ENCODE data around the gene DYTN.

The DYTN gene

GRCh38 chr2:206718296-206718695, at the start of gene DYTN:
TSS of gene DYTN (minus strand) at chr2:206718396. CDS start at chr2:206718279, 117 bp downstream.
- H3K27me3 ChIP-seq (ENCODE audit: control insufficient read depth in 1 of 2, insufficient read depth in 2 of 2, low read length in 2 of 2): no peaks in the 10 kb centered on the region
- no peak within 1 kb of the TSS for H3K4me3 ChIP-seq (ENCODE audit: low read length in 2 of 2)
- H3K36me3 ChIP-seq (ENCODE audit: control insufficient read depth in 2 of 2, insufficient read depth in 2 of 2, low read length in 2 of 2): no peaks in the 10 kb centered on the region
- peaks cover 0 to 2% of the 10 kb centered on the region in 2 donors for H3K9me3 ChIP-seq (ENCODE audit: control insufficient read depth in 2 of 2, low read length in 2 of 2)
- no peaks in the 10 kb centered on the region for H3K4me1 ChIP-seq (ENCODE audit: control insufficient read depth, insufficient read depth, low read length)
- no peak within 1 kb of the TSS for H3K27ac ChIP-seq (ENCODE audit: low read length)
- no peak within 1 kb of the TSS for H3K9ac ChIP-seq (ENCODE audit: low read length in 2 of 2)

- H3K9me3 ChIP-seq (ENCODE audit: control insufficient read depth in 2 of 2, low read length in 2 of 2): no peaks in the 10 kb centered on the region
- H3K4me3 ChIP-seq (ENCODE audit: low read length in 2 of 2): peak overlapping the region; percentile 93 to 97
- peak overlapping the region; percentile 90 to 96 for H3K9ac ChIP-seq (ENCODE audit: low read length in 2 of 2)
- peaks cover 3 to 18% of the 10 kb centered on the region in 2 donors for H3K36me3 ChIP-seq (ENCODE audit: control insufficient read depth in 2 of 2, insufficient read depth in 2 of 2, low read length in 2 of 2)
- H3K27ac ChIP-seq (ENCODE audit: low read length): peak overlapping the region; percentile 87
- no peaks in the 10 kb centered on the region for H3K27me3 ChIP-seq (ENCODE audit: control insufficient read depth in 1 of 2, insufficient read depth in 2 of 2, low read length in 2 of 2)
- H3K4me1 ChIP-seq (ENCODE audit: control insufficient read depth, insufficient read depth, low read length): peaks cover 11% of the 10 kb centered on the region
Measured at GRCh38 chr2:206766057-206766930, 48.1 kb upstream of the DYTN start.

- Histone ChIP-seq H3K27me3 (ENCODE audit: control insufficient read depth in 1 of 2, insufficient read depth in 2 of 2, low read length in 2 of 2) (no peaks in the 10 kb centered on the region), H3K4me3 (ENCODE audit: low read length in 2 of 2) (peak within 1 kb of the TSS; percentile 93 to 97), H3K9ac (ENCODE audit: low read length in 2 of 2) (peak within 1 kb of the TSS; percentile 90 to 96), H3K27ac (ENCODE audit: low read length) (peak within 1 kb of the TSS; percentile 87), H3K36me3 (ENCODE audit: control insufficient read depth in 2 of 2, insufficient read depth in 2 of 2, low read length in 2 of 2) (peaks cover 3 to 13% of the 10 kb centered on the region in 2 donors), H3K9me3 (ENCODE audit: control insufficient read depth in 2 of 2, low read length in 2 of 2) (no peaks in the 10 kb centered on the region), H3K4me1 (ENCODE audit: control insufficient read depth, insufficient read depth, low read length) (peaks cover 11% of the 10 kb centered on the region)
Measured at GRCh38 chr2:206765242-206766056, 47.3 kb upstream of the DYTN start, which contains the start of the genes FASTKD2 and MDH1B. TSS of gene FASTKD2 (plus strand) at chr2:206765606. CDS start at chr2:206766694, 1,088 bp downstream. TSS of gene MDH1B (minus strand) at chr2:206765328. CDS start at chr2:206765271, 57 bp downstream.

GRCh38 chr2:206764673-206765241, 46.6 kb upstream of the DYTN start:
- Histone ChIP-seq H3K36me3 (ENCODE audit: control insufficient read depth in 2 of 2, insufficient read depth in 2 of 2, low read length in 2 of 2) (peaks cover 3 to 13% of the 10 kb centered on the region in 2 donors), H3K4me3 (ENCODE audit: low read length in 2 of 2) (peak overlapping the region; percentile 93 to 97), H3K9ac (ENCODE audit: low read length in 2 of 2) (peak overlapping the region; percentile 90 to 96), H3K27ac (ENCODE audit: low read length) (peak overlapping the region; percentile 87), H3K4me1 (ENCODE audit: control insufficient read depth, insufficient read depth, low read length) (peaks cover 11% of the 10 kb centered on the region), H3K27me3 (ENCODE audit: control insufficient read depth in 1 of 2, insufficient read depth in 2 of 2, low read length in 2 of 2) (no peaks in the 10 kb centered on the region), H3K9me3 (ENCODE audit: control insufficient read depth in 2 of 2, low read length in 2 of 2) (no peaks in the 10 kb centered on the region)

- H3K36me3 ChIP-seq (ENCODE audit: control insufficient read depth in 2 of 2, insufficient read depth in 2 of 2, low read length in 2 of 2): no peaks in the 10 kb centered on the region
- no peak overlapping the region for H3K9ac ChIP-seq (ENCODE audit: low read length in 2 of 2)
- no peak overlapping the region for H3K4me3 ChIP-seq (ENCODE audit: low read length in 2 of 2)
- no peaks in the 10 kb centered on the region for H3K4me1 ChIP-seq (ENCODE audit: control insufficient read depth, insufficient read depth, low read length)
- no peaks in the 10 kb centered on the region for H3K9me3 ChIP-seq (ENCODE audit: control insufficient read depth in 2 of 2, low read length in 2 of 2)
- H3K27me3 ChIP-seq (ENCODE audit: control insufficient read depth in 1 of 2, insufficient read depth in 2 of 2, low read length in 2 of 2): no peaks in the 10 kb centered on the region
- H3K27ac ChIP-seq (ENCODE audit: low read length): no peak overlapping the region
Measured at GRCh38 chr2:206756816-206757215, 38.6 kb upstream of the DYTN start.

GRCh38 chr2:206740800-206741199, 22.6 kb upstream of the DYTN start:
- peaks cover 0 to 2% of the 10 kb centered on the region in 2 donors for H3K27me3 ChIP-seq (ENCODE audit: control insufficient read depth in 1 of 2, insufficient read depth in 2 of 2, low read length in 2 of 2)
- no peaks in the 10 kb centered on the region for H3K36me3 ChIP-seq (ENCODE audit: control insufficient read depth in 2 of 2, insufficient read depth in 2 of 2, low read length in 2 of 2)
- H3K9me3 ChIP-seq (ENCODE audit: control insufficient read depth in 2 of 2, low read length in 2 of 2): no peaks in the 10 kb centered on the region
- no peaks in the 10 kb centered on the region for H3K4me1 ChIP-seq (ENCODE audit: control insufficient read depth, insufficient read depth, low read length)
- no peak overlapping the region for H3K27ac ChIP-seq (ENCODE audit: low read length)
- no peak overlapping the region for H3K9ac ChIP-seq (ENCODE audit: low read length in 2 of 2)
- H3K4me3 ChIP-seq (ENCODE audit: low read length in 2 of 2): no peak overlapping the region

- Histone ChIP-seq H3K9me3 (ENCODE audit: control insufficient read depth in 2 of 2, low read length in 2 of 2) (no peaks in the 10 kb centered on the region), H3K9ac (ENCODE audit: low read length in 2 of 2) (no peak overlapping the region), H3K27me3 (ENCODE audit: control insufficient read depth in 1 of 2, insufficient read depth in 2 of 2, low read length in 2 of 2) (peaks cover 0 to 2% of the 10 kb centered on the region in 2 donors), H3K4me3 (ENCODE audit: low read length in 2 of 2) (no peak overlapping the region), H3K27ac (ENCODE audit: low read length) (no peak overlapping the region), H3K36me3 (ENCODE audit: control insufficient read depth in 2 of 2, insufficient read depth in 2 of 2, low read length in 2 of 2) (no peaks in the 10 kb centered on the region), H3K4me1 (ENCODE audit: control insufficient read depth, insufficient read depth, low read length) (no peaks in the 10 kb centered on the region)
Measured at GRCh38 chr2:206739271-206739670, 21.1 kb upstream of the DYTN start.

- Histone ChIP-seq H3K4me3 (ENCODE audit: low read length in 2 of 2) (no peak overlapping the region), H3K27me3 (ENCODE audit: control insufficient read depth in 1 of 2, insufficient read depth in 2 of 2, low read length in 2 of 2) (peaks cover 0 to 2% of the 10 kb centered on the region in 2 donors), H3K27ac (ENCODE audit: low read length) (no peak overlapping the region), H3K4me1 (ENCODE audit: control insufficient read depth, insufficient read depth, low read length) (no peaks in the 10 kb centered on the region), H3K9me3 (ENCODE audit: control insufficient read depth in 2 of 2, low read length in 2 of 2) (no peaks in the 10 kb centered on the region), H3K36me3 (ENCODE audit: control insufficient read depth in 2 of 2, insufficient read depth in 2 of 2, low read length in 2 of 2) (no peaks in the 10 kb centered on the region), H3K9ac (ENCODE audit: low read length in 2 of 2) (no peak overlapping the region)
Measured at GRCh38 chr2:206736935-206737334, 18.7 kb upstream of the DYTN start.

- Histone ChIP-seq H3K9me3 (ENCODE audit: control insufficient read depth in 2 of 2, low read length in 2 of 2) (no peaks in the 10 kb centered on the region), H3K9ac (ENCODE audit: low read length in 2 of 2) (no peak overlapping the region), H3K36me3 (ENCODE audit: control insufficient read depth in 2 of 2, insufficient read depth in 2 of 2, low read length in 2 of 2) (no peaks in the 10 kb centered on the region), H3K4me1 (ENCODE audit: control insufficient read depth, insufficient read depth, low read length) (no peaks in the 10 kb centered on the region), H3K27me3 (ENCODE audit: control insufficient read depth in 1 of 2, insufficient read depth in 2 of 2, low read length in 2 of 2) (peaks cover 0 to 4% of the 10 kb centered on the region in 2 donors), H3K4me3 (ENCODE audit: low read length in 2 of 2) (no peak overlapping the region), H3K27ac (ENCODE audit: low read length) (no peak overlapping the region)
Measured at GRCh38 chr2:206733341-206733740, 15.1 kb upstream of the DYTN start.
